RWPE2 (cell line): ENCODE results near the gene SEC24B.
"Not testable (repeated sequence)": the region's sequence is repeated elsewhere in the genome, so short reads cannot be mapped to it uniquely, and the experiment has no call there.

Source experiments
- ATAC-seq: fragments of 200-7000 bp; cut with Tn5 transposase; 3 replicates; pipeline ENCODE4 v1.9.1; 2021; ENCODE audit warnings: low read depth
- DNase-seq: peaks from one replicate; pipeline ENCODE4 v3.0.0-alpha.2; 2020; ENCODE audit warnings: low spot score
- H3K27ac ChIP-seq: fragments of 450-650 bp; 2 replicates; pipeline ENCODE4 v1.5.1; 2017; ENCODE audit warnings: mild to moderate bottlenecking; ENCODE audit not compliant: poor library complexity, severe bottlenecking
- H3K27me3 ChIP-seq: fragments of 250-450 bp; sonication (Bioruptor Pico); 2 replicates; pipeline ENCODE4 v1.5.1; 2021; ENCODE audit warnings: mild to moderate bottlenecking, moderate library complexity; ENCODE audit not compliant: insufficient read depth, poor library complexity, severe bottlenecking
- H3K36me3 ChIP-seq: fragments of 250-450 bp; sonication (Bioruptor Pico); 2 replicates; pipeline ENCODE4 v1.5.1; 2020; ENCODE audit warnings: low read depth, mild to moderate bottlenecking, moderate library complexity
- H3K4me1 ChIP-seq: fragments of 250-450 bp; sonication (Bioruptor Pico); 2 replicates; pipeline ENCODE4 v1.5.1; 2021; ENCODE audit warnings: mild to moderate bottlenecking, moderate library complexity; ENCODE audit not compliant: insufficient read depth, poor library complexity, severe bottlenecking
- H3K4me3 ChIP-seq: fragments of 250-450 bp; sonication (Bioruptor Pico); 2 replicates; pipeline ENCODE4 v1.5.1; 2021; ENCODE audit warnings: mild to moderate bottlenecking, moderate library complexity; ENCODE audit not compliant: severe bottlenecking
- H3K9me3 ChIP-seq: fragments of 250-450 bp; sonication (Bioruptor Pico); 2 replicates; pipeline ENCODE4 v1.5.1; 2021; ENCODE audit warnings: mild to moderate bottlenecking, moderate library complexity; ENCODE audit not compliant: severe bottlenecking
- CTCF ChIP-seq: fragments of 450-650 bp; IDR thresholded peaks from one replicate; pipeline ENCODE4 v1.5.1; 2017; ENCODE audit warnings: mild to moderate bottlenecking, moderate library complexity; ENCODE audit not compliant: poor library complexity, severe bottlenecking

Gene SEC24B

DNA sequence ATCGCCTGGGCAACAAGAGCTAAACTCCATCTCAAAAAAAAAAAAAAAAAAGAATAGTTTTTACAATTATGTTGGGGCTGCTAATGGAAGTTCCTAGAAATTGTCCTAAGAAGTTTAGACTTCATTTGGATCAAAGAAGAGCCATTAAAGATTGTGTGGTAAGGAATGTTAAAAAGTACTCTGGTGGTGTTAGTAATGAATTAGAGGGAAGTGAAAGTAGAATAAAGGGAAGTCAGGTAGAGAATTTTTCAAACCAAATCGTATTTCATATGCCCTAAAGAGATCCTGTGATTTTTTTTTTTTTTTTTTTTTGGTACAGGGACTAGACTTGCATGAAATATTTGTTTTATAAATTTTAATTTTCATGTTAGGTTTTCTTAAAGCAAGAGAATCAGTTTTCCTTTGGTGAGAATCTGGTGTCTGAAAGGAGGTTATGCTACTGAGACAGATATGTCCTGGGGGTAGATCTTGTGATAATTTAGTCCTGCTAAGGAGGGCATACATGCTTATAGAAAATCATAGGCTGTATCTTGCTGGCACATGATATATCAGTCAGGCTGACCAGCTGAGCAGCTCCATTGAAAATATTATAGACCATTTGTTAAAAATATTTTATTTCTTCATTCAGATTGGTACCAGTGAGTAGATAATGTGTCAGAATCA is 10.7 kb downstream of the SEC24B start:
- Histone ChIP-seq H3K9me3 (no peaks in the 10 kb centered on the region), H3K27ac (peak overlapping the region; percentile 92), H3K4me1 (peaks cover 42% of the 10 kb centered on the region), H3K27me3 (no peaks in the 10 kb centered on the region), H3K4me3 (no peak overlapping the region), H3K36me3 (peaks cover 19% of the 10 kb centered on the region)
- no peak for ATAC-seq
- DNase-seq, result no peak
- no peak for TF ChIP-seq CTCF

DNA sequence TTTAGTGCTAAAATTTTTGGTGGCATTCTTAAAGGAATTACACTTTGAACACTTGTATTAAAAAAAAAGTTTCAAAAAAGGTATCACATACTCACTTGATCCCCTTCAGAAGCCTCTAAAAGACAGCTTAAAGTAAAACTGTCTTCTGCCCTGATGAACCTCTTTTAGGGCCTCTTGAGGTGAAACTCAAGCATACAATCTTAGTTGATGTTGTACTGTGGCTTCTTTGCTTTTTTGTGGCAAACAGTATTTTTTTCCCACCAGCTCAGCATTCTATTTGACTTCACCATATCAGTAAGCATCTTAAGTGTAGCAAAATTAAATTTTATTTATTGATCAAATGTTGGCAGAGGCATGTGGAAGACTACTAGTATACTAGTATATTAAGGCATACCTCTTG is 13.7 kb downstream of the SEC24B start:
- Histone ChIP-seq H3K4me1 (peaks cover 18% of the 10 kb centered on the region), H3K27ac (no peak overlapping the region), H3K4me3 (no peak overlapping the region), H3K9me3 (no peaks in the 10 kb centered on the region), H3K27me3 (no peaks in the 10 kb centered on the region), H3K36me3 (peaks cover 37% of the 10 kb centered on the region)
- ATAC-seq (no peak), DNase-seq (no peak)
- no peak for TF ChIP-seq CTCF

DNA sequence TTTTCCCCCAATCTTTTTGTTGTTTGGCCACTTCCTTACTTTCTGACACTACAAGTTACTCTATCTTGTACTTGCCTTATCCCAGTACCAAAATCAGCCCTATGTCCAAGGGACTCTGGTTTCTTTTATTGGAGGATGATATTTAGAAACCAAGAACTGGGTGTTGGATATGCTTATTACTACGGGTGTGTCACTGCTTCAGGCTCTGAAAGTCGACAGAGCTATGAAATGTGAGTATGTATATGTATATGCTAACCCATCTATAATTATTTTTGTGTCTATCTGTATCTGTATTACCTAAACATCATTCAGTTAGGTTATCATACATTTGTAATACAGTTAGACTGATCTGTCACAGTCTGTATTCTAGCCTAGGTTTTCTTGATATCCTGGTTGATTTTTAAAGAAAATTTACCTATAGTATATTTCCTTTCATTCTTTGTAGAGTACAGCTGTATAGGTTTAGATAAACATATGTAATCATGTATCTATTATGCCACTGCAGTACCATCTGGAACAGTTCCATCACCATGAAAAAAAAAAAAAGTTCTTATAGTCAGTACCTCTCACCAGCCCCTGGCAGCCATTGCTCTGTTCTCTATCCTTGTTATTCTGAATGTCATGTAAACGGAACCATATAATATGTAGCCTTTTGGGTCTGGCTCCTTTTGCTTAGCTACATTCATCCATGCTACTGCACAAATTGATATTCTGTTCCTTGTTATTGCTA is 18.1 kb downstream of the SEC24B start:
- no peaks in the 10 kb centered on the region for H3K27me3 ChIP-seq
- H3K4me3 ChIP-seq, result no peak overlapping the region
- TF ChIP-seq CTCF, result no peak
- H3K9me3 ChIP-seq, result no peaks in the 10 kb centered on the region
- no peaks in the 10 kb centered on the region for H3K4me1 ChIP-seq
- peaks cover 34% of the 10 kb centered on the region for H3K36me3 ChIP-seq
- no peak overlapping the region for H3K27ac ChIP-seq
- no peak for DNase-seq
- ATAC-seq, result no peak

- H3K9me3 ChIP-seq, H3K27ac ChIP-seq, H3K4me1 ChIP-seq, H3K4me3 ChIP-seq, ATAC-seq, H3K27me3 ChIP-seq, DNase-seq: not testable (repeated sequence)
- peaks cover 31% of the 10 kb centered on the region for H3K36me3 ChIP-seq
These were observed 19.5 kb downstream of the SEC24B start for GRCh38 chr4:109453110-109453509.

DNA sequence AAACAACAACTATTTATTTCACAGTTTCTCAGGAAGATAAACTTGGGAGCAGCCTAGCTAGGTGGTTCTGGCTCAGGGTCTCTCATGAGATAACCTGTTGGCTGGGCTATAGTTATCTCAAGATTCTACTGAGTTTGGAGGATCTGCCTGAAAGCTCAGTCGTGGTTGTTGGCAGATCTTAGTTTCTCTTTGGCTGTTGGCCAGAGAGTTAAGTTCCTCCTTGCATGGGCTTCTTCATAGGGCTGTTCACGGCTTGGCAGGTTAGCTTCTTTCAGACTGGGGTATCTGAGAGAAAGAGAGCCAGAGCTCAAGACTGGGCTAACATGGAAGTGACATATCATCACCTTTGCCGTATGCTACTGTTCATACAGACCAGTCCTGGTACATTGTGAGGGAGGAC is 28.7 kb downstream of the SEC24B start:
- Histone ChIP-seq H3K27me3 (no peaks in the 10 kb centered on the region), H3K9me3 (no peaks in the 10 kb centered on the region), H3K36me3 (peaks cover 52% of the 10 kb centered on the region), H3K4me1 (no peaks in the 10 kb centered on the region), H3K27ac (no peak overlapping the region), H3K4me3 (no peak overlapping the region)
- no peak for DNase-seq
- no peak for ATAC-seq
- no peak for TF ChIP-seq CTCF
